HEK293T (cell line): ENCODE measurements around the gene SETD2.

ENCODE experiments used
- BHLHE40 ChIP-seq: fragments of 450-650 bp; IDR thresholded peaks from 2 replicates; pipeline ENCODE4 v1.6.1; 2016; ENCODE audit warnings: mild to moderate bottlenecking, moderate library complexity, borderline replicate concordance
- CTBP1 ChIP-seq: fragments of 450-650 bp; IDR thresholded peaks from 2 replicates; pipeline ENCODE4 v1.6.1; 2016; ENCODE audit warnings: borderline replicate concordance

DNA sequence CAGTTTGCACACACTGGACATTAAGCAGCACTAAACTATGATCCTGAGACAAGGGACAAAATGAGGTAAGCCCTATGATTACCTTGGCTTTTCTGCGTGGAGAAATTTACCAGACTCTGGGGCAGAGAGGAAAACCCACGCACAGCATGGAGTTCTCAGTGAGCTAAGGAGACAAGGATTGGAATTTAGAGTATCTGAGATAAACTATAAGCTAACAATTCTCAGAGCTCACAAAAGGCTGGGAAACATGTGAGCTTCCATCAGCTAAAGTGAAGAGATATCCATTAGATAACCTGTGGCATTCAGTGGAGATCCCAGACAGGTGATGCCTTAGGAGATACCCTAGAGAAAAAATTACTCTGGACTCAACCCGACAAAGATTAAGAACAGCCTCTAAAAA lies 135.8 kb downstream of the SETD2 start:
- TF ChIP-seq CTBP1 (no peak), BHLHE40 (no peak)
